NCI-H2196 (cell line): ENCODE measurements around the gene TNFAIP8L2.

Source experiments
- DNase-seq: peaks from one replicate; lab custom pipeline; 2025; ENCODE audit not compliant: unreplicated experiment; lab: John Stamatoyannopoulos, UW

Gene TNFAIP8L2

DNA sequence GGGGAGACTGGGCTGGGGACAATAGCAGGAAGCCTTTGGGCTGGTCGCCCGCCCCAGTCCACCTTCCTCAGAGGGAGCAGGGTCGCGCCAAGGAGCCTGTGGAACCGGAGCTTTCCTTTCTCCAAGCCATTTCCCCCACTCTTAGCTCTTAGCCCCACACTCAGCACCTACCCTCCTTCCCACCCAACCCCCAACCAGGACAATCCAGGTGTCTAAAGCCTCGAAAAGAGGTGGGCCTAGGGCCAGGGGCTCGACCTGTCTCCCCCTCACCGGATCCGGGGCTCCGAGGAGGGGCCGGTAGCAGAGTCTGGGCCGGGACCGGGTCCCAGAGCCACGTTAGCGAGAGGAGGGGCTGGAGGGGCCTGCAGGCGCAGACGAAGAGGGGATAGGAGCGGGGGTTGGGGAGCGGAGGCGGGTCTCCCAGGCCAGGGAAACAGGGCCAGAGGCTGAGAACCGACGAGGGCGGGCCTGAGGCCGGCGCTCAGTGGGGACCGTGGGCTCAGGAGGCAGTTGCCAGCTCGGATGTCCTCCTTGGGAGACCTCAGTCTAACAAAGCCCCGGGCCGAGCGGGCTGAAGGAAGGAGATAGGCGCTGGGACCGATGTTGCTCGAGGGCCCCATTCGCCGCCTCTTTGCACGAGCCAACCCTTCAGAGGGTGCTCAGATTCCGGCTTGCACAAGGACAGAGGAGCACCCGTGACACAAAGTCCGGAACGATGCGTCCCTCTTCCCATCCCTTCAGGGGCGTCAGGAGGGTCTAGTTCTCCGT lies 11.0 kb upstream of the TNFAIP8L2 start:
- no peak for DNase-seq

DNA sequence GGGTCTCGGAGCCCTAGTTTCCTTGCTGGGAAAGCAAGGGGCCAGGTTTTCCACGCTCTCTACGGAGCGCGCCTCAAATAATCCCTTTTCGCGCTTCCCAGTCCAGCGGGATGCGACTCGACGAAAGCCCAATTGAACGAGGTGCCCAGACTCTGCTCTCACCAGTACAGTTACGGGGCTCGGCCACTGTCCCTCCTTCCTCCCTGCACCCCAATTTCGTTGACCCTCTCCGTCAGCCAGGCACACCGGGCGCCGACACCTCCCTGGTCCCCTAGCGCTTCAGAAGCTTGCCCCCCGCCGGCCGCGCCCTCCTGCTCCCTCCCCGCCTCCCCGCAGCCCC lies 10.4 kb upstream of the TNFAIP8L2 start:
- no peak for DNase-seq

DNA sequence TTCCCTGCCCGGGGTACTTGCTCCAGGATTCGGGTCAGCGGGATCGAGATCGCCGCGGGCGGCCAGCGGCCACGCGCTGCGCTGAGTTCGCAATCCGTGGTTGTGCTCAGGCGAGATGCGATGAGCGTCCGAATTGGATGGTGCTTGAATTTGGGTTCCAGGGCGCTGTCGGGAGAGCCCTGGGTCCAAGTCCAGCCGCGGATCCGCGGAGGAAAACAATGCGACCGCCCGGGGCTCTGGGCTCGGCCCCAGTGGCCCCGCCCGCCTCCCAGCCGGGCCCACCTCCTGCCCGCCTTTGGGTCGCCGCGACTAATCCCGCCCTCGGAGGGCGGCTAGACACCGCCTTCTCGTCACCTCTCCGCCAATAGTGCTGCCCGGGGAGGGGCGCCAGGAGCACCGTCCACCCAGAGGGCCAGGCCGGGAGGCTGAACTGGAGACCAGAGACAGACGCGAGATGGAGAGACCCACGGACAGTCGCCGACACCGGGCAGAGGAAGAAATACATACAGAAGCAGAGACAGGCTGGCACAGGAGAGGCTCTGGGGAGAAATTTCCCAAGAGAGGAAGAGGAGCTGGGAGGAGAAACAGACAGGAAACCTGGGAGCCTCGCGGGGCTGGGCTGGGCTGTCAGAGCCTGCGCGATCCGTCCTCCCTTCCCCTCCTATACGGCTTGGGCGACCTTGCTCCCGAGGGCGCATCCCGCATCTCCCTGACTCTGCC lies 9.9 kb upstream of the TNFAIP8L2 start, which contains the start of gene SEMA6C:
TSS of gene SEMA6C (minus strand) at position 220 of the 720 bp plus-strand sequence. CDS start 4,010 bp downstream, outside the sequence.
- DNase-seq: peak; percentile 92

- DNase-seq: no peak
These were observed 9.3 kb upstream of the TNFAIP8L2 start for GRCh38 chr1:151147132-151147503.

- DNase-seq: no peak
These were observed 8.8 kb upstream of the TNFAIP8L2 start for GRCh38 chr1:151147665-151148064.

- no peak for DNase-seq
These were observed 650 bp downstream of the TNFAIP8L2 start for GRCh38 chr1:151157067-151157531.

- no peak for DNase-seq
These were observed 1.9 kb downstream of the TNFAIP8L2 start for GRCh38 chr1:151158326-151158725.

GRCh38 chr1:151158751-151159251 lies 2.4 kb downstream of the TNFAIP8L2 start:
- DNase-seq: no peak

- no peak for DNase-seq
These were observed 2.9 kb downstream of the TNFAIP8L2 start for GRCh38 chr1:151159373-151159772.

- DNase-seq: no peak
These were observed 8.4 kb downstream of the TNFAIP8L2 start for GRCh38 chr1:151164732-151165280.

DNA sequence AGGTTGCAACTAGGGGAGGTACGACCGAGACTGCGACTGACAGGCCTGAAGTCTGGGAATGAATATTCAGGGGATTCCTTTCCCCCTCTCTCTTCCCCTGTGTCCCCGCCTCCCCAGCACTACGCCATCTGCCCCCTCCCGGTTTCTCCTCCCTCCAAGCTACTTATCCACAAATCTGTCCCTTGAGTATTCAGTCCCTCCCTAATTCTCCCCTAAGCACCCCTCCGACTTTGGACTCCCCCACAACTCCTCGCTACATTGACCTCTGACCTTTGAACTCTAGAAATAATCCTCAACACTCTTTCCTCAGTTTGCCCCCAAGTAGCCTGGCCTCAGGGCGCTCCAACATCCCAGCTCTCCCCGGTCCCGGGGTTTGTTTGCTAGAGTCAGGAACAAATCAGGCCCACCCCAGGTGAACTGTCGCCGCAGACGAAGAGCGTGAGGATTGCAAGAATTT lies 8.9 kb downstream of the TNFAIP8L2 start:
- no peak for DNase-seq

- peak; percentile 98 for DNase-seq
These were observed 9.5 kb downstream of the TNFAIP8L2 start, which contains the start of the genes LYSMD1 and SCNM1 for GRCh38 chr1:151165738-151166504. LYSMD1 (minus strand) TSS chr1:151165902; CDS start chr1:151165258, 644 bp downstream. SCNM1 (plus strand) TSS chr1:151166144; CDS start chr1:151166153, 9 bp downstream.

DNA sequence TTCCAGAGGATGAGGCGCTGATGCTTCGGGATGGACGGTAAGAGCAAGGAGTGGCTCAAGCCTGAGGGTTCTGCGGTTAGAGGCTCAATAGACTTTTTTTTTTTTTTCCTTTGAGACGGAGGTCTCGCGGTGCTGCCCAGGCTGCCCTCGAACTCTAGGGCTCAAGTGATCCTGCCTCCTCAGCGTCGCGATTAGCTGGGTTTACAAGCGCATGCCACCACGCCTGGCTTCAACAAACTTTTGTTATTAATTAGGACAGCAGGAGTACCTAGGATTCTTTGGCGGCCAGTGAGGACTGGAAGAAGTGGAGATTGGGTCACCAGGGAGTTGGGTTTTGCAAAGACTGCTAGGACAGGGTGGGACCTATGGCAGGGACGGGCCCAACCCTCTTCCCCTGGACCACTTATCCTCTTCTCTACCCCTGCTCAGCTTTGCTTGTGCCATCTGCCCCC lies 10.1 kb downstream of the TNFAIP8L2 start:
- no peak for DNase-seq

GRCh38 chr1:151167116-151167515 lies 10.7 kb downstream of the TNFAIP8L2 start:
- no peak for DNase-seq

- DNase-seq: no peak
These were observed 14.7 kb downstream of the TNFAIP8L2 start for GRCh38 chr1:151171190-151171589.

- no peak for DNase-seq
These were observed 18.7 kb downstream of the TNFAIP8L2 start for GRCh38 chr1:151175041-151175741.

DNA sequence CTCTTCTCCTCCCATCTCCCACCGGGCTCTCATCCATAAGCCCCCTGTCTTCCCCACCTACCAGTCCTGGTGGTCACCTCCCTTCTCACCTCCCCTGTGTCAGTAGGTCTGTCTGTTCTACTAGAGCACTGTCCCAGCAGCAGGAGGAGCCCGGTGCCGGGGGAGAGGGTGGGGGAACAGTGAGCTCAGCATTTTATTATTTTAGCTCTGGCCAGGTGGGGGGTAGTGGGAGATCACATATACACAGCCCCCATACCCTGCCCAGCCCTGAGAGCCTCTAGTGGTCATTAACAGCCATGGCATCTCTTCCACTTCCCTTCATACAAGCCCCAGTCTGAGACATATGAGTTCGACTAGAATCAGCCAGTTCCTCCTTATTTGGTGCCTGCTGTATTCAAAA lies 19.4 kb downstream of the TNFAIP8L2 start, which contains the start of gene TMOD4:
TSS of gene TMOD4 (minus strand) at position 119 of the 400 bp plus-strand sequence. CDS start 1,106 bp downstream, outside the sequence.
- DNase-seq: peak; percentile 11

GRCh38 chr1:151176514-151177045 lies 20.1 kb downstream of the TNFAIP8L2 start:
- no peak for DNase-seq

- no peak for DNase-seq
These were observed 27.8 kb downstream of the TNFAIP8L2 start for GRCh38 chr1:151184211-151184610.

DNA sequence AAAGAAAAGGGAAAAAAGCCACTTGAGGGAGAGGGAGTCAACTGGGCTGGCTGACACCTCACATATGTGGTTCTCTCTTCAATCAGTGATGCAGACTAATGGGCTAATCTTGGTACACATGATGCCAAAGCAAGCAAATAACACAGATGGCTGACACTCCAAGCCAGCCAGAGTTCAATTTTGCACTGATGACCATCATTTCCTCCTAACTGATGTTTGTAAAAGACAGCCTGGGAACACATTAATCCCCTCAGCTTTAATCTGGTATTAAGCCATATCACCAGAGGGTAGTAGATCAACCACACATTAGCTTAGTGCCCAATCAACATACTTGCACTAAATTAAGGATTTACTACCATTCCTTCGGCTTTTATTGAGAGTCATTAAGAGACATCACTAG lies 30.8 kb downstream of the TNFAIP8L2 start:
- DNase-seq: no peak
